Activated T-helper 1 cell treated with anti-CD3 and anti-CD28 coated beads, Interleukin-2, amount 50 U/mL, for 16 hours (primary cell): ENCODE results near the gene LIG3.
A peak's percentile ranks its signal among the peaks of the same experiment; 100 is the strongest.
"Not testable (repeated sequence)": the region's sequence is repeated elsewhere in the genome, so short reads cannot be mapped to it uniquely, and the experiment has no call there.

Source experiments
- DNase-seq, 2 donors: peaks; one replicate each; pipeline ENCODE4 v3.0.0-alpha.2; 2020; ENCODE audit warnings: low read depth in 1 of 2, low spot score in 1 of 2

LIG3 gene

DNA sequence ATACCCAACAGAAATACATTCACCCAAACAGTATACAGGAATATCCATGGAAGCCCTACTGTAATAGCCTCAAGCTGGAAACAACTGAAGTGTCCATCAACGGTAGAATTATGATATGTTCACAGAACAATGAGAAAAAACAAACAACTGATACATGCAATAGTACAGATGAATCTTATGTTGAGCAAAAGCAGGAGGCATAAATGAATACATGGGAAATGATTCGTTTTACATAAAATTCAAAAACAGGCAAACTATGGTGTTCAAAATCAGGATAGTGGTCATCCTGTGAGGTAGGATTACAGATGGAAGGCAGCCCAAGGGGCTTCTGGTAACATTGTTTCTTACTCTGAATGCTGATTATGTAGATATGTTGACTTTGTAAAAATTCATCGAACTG lies 58.1 kb downstream of the LIG3 start:
- no peak for DNase-seq

DNA sequence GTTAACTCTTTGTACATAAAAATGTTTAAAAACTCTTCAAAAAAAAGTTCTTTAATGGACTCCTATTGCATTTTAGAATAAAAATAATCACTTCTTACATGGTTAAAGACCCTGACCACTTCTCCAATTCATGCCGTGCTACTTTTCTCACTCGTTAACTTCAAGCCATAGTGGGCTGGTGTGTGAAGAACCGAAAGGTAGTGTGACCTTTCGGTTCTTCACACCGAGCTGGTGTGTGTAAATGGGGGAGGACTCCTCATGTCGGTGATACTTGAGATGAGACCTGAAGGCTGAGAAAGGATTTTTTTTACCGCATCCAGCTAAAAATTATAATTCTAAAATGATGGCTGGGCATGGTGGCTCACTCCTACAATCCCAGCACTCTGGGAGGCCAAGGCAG lies 61.1 kb downstream of the LIG3 start:
- no peak for DNase-seq

DNA sequence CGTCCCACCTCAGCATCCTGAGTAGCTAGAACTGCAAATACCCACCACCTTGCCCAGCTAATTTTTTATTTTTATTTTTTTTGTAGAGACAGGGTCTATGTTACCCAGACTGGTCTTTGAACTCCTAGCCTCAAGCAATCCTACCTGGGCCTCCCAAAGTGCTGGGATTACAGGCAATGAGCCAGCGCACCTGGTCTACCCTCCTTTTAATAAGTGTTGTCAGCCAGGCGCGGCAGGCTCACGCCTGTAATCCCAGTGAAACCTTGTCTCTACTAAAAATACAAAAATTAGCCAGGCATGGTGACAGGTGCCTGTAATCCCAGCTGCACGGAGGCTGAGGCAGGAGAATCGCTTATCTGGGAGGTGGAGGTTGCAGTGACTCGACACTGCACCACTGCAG lies 63.9 kb downstream of the LIG3 start:
- no peak for DNase-seq

DNA sequence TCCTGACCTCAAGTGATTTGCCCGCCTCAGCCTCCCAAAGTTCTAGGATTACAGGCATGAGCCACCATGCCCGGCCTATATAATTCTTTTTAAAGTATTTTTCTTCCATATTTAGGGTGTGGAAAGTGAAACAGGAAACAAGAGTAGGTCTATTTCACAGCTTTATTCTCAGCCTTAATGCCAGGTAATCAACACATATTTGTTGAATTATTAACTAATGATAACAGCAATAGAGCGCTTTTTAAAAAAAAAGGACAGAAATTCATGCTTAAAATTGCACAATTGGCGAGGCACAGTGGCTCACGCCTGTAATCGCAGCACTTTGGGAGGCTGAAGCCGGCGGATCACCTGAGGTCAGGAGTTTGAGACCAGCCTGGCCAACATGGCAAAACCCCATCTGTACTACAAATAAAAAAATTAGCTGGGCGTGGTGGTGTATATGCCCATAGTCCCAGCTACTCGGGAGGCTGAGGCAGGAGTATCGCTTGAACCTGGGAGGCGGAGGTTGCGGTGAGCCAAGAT lies 65.2 kb downstream of the LIG3 start:
- not testable (repeated sequence) for DNase-seq

DNA sequence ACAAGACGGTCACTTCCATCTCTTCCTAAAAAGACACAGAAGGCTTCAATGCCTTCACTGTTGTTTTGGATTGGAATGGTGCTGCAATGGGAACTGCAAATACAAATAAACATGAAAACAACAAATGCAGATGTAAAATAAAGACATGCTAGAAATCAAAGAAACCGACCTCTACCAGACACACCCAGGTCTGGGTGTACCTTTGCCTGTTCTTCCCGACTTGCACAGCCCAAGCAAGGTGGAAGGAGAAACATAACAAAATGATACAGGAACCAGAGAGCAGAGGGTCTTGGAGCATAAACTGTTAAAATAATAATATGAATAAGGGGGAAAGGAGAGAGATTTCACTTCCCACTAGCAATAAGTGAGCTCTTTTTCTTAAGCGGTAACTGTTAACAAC lies 65.9 kb downstream of the LIG3 start:
- no peak for DNase-seq

DNA sequence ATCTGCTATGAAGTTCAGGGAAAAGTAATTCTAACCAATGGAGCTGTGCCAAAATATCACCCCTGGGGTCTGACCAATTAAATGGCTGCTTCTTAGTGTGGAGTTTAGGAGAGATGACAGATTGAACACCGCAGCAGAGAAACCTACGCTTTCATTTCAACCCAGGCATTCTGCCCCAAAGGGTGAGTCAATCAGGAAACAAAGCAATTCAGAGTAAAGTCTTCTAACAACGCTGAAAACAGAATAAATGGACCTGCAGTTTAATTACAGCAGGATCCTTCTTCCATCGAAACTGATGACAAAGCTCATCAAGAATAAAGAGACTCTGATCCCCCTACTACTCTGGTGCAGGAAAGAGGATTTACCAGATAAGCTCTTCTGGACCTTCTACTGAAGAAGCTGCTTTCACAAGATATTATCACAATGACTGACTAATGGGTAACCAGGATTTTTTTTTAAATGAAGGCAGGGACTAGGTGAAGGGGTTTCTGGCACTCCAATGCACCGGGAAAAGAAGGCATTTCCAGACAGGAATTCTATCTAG lies 66.5 kb downstream of the LIG3 start:
- peak in 1 of 2 donors; percentile 51 for DNase-seq

DNA sequence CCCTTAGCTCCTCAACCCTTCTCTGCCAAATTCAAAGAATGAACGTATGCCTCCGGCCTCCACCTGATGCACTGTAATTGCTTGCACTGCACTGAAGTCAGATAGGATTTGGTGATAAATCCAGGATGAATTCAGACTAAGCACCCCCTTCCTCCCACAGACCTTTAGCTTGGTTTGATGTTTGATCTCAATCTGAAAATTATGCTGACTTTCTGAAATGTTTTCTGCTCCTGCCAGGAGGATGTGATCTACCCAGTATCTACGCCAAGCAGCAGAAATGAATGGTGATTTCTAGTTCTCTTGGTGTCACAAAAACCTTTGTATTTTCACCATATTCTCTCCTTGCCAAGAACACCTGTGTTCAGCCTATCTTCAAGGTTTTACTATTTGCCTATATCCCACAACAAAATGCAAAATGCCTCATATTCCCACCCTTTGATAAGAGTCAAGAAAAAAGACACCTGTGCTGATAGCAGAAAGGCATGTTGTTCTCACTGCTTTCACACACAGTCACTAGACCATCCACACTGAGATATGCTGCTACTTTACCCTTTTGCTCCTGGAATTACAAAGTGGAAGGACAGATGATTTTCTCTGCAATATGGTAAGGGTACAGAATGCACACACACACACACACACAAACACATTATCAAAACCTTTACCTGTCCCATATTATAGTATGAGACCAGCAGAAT lies 68.5 kb downstream of the LIG3 start:
- DNase-seq = no peak

DNA sequence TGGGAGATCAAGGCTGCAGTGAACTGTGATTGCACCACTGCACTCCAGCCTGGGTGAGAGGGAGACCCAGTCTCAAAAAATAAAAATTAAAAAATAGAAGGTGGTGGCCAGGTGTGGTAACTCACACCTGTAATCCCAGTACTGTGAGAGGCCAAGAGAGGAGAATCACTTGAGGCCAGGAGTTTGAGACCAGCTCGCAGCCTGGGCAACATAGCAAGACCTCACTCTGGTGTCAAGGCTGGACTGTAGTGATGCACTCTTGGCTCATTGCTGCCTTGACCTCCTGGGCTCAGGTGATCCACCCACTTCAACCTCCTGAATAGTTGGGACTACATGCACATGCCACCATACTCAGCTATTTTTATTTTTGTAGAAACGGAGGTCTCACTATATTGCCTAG lies 69.9 kb downstream of the LIG3 start:
- no peak for DNase-seq

DNA sequence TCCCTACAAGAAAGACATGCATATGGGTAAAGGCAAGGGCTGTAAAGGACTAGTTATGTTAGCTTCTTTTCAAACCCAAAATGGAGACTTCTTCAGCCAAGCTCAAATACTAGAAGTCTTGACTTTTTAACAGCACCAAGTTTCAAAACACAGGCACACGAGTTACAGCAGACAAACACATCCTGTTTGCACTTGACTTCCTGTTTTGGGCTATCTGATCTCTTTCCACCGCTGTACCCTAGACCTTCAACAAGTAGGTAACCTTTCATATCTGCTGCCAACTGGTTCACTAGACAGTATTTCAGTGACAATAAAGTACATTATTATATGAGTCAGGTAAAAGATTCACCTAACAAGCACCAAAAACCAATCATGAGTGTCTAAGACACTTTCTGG lies 70.9 kb downstream of the LIG3 start:
- no peak for DNase-seq

DNA sequence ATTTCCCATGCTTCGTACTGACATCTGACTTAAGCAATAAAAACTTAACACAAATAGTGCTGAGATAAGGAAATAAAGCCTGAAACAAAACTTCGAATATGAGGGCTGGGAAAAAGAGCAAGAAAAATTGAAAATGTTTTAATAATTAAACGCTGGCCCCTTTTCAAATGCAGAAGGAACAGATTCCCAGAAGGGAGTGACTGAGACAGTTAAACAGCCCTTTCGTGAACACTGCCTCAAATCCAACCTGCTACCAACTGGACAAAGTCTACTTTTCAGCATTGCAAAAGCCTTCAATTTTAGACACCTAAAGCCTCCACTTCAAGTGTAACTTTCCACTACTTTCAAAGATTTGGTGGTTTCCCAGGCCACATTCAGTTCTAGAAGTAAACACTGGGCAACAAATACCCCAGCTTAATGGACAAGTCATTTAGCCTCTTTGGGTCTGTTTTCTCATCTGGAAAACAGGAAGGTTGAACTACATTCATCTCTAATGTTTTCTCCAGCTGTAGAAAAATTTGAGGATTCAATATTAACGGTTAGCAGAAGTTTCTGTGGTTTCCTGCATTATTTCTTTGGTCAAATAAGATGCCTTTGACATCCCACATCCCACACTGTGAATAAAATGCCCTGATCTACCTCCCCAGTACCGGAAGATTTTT lies 71.4 kb downstream of the LIG3 start:
- no peak for DNase-seq

DNA sequence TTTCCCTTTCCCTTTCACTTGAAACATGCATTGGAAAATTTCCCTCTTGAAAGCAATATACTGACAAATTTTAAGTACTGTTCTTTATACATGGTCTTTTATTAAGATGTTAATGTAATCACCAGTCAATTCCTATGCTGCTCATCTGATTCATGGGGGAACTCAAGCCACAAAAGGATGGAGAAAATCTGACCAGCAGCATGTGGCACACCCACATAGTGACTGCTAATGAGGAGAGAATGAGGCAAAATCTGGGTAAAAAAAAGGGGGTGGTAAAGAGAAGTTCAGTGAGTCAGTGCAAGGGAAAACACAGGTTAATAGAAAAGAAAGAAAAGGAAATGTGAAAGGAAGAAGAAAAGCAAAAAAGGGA lies 71.9 kb downstream of the LIG3 start:
- no peak for DNase-seq

DNA sequence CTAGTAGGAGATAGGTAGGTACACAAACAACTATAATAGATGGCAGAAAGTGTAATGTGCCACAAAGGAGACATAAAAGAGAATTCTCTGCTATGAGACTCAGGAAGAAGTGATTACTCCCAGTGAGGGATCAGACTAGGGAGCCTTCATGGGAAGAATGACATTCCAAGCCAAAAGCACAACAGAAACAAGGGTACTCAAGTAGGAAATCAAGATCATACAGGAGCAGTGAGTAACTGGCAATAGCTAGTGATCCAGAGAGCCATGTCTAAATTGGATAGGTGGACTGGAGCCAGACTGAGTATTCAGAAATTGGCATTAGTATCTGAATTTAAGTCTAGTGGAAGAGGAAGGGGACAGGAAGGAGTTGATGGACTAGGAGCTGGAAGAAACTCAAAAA lies 72.5 kb downstream of the LIG3 start:
- DNase-seq = no peak

DNA sequence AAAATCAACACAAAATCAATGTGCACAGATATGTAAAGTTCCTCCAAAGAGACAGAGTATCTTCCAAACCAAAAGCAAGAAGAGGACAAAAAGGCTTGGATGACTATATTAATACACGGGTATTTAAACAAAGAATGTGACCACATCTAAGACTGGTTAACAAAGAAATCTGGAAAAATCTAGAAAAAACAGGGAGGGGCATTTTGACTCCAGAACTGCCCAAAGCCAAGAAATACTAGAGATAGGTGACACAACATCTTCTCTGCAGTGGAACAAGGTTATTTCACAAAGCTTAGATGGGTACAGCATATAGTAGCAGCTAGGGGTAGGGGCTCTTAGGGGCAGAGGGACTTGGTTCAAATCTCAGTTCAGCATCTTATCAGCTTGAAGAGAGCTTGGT lies 72.9 kb downstream of the LIG3 start:
- DNase-seq = no peak

DNA sequence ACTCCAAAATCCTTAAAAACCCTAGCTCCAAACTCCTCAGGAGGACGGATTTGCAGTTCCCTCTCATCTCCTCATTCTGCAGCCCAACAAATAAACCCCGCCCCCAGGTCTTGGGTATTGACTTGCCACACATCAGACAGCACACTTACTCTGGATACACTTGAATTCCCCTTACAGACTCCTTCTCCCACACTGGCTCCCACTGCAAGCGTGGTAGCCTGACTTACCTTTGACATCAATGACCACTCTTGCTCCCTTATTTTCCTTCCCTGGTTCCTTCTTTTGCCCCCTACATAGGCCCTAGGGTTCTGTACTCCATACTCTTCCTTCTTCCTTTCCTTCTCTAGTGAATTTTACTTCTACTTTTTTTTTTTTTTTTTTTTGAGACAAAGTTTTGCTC lies 75.7 kb downstream of the LIG3 start:
- DNase-seq = no peak

DNA sequence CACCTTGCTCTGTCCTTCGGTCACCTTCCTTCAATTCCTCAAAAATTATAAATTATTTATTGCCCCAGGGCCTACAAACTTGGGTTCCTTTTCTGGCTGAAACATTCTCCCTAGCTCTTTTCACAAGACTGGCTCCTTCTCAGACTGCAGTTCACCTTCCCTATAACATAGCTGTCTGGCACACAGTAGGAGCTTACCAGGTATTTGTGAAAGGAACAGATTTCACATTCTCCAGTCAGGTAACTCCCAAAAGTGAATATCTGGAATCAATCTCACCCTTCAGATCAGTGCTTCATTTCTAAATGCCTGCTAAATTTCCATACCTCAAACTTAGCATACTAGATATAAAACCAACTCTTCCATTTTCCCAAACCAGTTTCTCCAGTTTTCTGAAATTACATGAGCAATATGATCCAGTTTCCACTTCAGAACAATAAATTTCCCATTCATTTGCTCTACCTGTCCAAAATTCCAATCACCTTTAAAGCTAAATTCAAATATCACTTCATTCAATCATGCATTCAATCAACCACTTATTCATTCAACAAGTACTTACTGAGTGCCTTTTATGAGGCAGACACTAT lies 77.1 kb downstream of the LIG3 start:
- no peak for DNase-seq
